Measurements from ENCODE around the gene SLC1A3.

The SLC1A3 gene

GRCh38 chr5:36600917-36601527, 5.4 kb upstream of the SLC1A3 start:
- no peak for DNase-seq

DNA sequence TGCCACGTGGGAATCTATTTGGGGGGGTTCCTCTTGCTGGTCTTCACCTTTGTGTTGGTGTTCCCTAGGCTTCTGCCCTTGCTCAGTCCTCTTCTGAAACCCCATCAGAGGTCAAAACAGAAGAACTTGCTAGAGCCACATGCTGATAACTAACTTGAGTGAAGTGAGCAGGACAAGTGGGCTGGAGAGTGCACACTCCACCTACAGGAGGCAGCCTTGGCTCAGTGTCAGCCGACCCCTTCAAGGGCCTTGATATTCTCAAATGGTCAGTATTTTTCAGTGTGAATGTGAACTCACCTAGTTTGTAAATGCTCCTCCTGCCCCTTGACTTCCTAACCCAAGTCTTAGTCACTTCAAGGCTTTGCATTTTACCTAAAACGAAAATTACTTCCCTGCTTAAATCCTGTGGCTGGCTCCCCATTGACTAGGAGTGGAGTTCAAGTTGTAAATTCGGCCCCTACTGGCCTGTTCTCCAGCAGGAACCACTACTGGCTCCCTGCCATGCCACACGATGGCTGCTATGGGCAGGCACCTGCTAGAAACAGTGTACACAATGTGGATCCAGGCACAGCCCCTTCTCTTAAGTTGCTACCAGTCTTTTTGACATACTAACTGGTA, 3.6 kb upstream of the SLC1A3 start:
- no peak for DNase-seq

DNA sequence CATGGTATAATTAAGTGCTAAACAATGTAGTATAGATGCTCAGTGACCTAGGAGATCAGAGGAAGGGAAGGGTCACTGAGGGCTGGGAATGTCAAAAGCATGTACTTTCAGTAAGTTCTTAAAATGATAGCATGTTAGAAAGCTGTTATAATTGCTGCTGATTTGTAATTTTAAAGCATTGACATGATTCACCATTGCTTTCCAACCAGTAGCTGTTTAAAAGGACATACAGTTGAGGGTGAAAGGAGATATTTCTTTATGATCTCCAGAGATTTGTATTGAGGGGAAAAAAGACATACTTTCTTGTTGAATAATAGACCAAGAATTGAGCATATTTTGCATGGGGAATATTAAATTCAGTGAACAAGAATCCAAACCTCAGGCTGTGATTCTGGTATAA, 1.2 kb upstream of the SLC1A3 start:
- DNase-seq = no peak

DNA sequence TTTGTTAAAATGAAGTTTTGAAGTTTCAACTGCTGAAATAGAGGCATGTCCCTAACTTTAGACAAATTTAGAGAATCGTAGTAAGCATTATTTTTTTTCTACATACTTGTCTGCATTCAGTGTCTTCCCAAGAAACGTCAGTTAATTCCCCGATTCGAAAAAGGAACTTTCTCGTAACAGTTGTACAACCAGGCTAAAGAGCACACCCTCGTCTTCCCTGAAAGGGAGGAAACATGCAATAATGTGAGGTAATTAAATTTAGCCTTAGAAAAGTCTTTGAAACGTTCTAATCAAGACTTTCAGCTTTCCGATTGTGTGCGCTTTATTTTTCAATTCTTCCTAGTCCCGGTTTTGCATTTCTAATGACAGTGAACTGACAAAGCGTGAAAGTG, 374 bp upstream of the SLC1A3 start:
- no peak for DNase-seq

DNA sequence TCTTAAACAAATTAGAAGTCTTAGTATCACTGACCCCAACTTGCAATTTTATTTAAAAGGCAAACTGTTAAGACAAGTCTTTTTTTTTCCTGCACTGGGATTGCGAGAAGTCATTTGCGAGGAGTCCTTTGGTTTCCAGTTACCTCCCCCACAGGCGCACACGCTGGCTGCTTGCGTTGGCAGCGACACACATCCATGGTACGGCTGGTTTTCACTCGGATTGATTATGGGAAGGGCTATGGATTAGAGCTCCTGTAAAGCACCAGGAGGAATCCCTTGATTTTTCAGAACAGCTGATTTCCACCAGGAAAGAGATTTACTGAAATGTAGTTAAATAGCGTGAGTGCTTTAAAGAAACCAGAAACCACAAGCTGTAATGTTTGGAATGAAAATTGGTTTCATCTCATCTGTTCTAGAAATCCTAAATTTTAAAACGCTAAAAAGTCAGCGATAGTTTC, 737 bp downstream of the SLC1A3 start:
- no peak for DNase-seq

DNA sequence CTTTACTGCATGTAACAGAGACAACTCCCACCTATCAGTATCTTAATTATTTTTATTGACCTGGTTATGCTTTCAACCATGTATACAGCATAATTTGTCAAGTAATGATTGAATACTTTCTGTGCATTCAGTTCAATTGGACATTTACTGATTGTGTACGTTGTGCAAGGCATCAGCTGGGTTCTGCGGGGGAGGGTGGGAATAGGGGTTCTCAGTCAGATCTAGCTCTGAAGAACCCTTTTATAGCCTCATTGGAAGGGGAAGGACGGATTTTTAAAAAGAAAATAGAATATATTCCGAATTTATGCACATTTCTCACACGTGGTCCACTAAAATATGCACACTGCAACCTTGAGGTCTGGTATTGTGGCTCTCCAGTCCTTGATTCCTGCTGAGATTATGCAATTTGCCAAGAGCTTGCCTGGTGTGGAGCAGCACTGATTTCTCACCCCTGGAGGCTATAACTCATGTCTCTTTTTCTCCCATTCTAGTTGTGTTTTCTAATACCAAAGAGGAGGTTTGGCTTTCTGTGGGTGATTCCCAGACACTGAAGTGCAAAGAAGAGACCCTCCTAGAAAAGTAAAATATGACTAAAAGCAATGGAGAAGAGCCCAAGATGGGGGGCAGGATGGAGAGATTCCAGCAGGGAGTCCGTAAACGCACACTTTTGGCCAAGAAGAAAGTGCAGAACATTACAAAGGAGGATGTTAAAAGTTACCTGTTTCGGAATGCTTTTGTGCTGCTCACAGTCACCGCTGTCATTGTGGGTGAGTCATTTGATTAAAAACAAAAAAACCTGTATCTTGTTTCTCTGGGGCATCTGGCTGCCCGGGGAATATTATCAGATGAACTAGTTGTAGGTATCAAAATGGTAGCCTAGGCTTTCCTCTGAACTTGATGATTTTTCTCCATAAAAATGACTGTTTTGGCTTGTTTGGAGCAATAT, 1.7 kb downstream of the SLC1A3 start:
- no peak for DNase-seq

DNA sequence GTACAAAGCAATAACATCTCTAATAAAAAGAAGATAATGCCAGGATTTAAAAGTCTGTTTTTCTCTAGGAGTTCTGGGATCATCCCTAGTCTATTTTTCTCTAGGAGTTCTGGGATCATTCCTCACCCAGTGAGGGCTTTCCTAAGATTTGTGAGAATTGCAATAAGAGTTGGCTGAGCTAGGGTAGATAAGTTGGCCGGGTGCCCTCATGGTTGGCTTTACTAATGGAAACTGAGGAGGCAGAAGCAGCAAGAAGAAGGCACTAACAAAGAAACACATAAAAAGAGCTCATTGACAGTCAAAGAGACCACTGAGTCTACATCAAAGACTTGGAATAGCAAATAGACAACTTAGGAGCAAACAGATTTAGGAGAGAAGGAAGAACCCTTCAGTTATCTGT, 4.2 kb downstream of the SLC1A3 start:
- no peak for DNase-seq

- DNase-seq = no peak
Measured at GRCh38 chr5:36611520-36612274, 5.3 kb downstream of the SLC1A3 start.

- DNase-seq = no peak
Measured at GRCh38 chr5:36613241-36613640, 6.8 kb downstream of the SLC1A3 start.

DNA sequence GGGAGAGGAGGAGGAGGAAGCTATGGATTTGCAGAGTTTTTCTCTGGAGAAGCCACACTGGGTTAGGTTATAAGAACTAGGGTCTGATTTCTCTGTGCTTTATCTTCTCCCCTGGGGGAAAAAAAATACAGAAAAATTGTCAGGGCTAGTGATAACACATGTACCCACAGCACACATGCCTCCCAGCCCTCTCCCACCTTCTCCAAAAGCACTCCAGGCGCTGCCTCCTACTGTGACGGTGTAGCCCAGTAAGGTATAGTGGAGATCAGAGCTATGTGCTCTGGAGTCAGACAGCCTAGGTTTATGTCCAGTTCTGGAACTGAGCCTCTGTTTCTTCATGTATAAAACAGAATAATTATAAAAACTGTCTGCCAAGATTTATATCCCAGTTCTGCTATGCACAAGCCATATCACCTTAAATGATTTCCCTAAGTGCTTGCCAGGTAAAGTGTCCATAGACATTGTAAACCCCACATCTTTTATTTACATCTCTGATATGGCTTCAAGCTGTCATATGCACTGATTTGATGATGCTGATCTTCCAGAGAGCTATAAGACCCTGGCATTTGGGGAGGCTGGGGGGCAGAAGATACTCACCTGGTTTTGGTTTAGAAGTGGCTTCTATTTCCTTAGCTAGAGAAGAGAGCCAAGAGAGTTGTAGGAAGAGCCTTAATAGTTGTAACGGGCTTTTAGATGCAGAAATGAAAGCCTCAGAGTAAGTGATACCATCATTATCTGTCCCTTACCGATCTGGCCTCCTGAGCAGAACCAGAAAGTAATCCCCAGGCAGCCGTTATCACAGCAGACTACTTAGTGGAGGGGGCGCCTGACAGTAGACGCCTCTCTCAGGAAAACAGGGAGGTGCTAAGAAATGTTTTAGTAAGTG, 7.6 kb downstream of the SLC1A3 start:
- no peak for DNase-seq

- no peak for DNase-seq
Measured at GRCh38 chr5:36614657-36615308, 8.4 kb downstream of the SLC1A3 start.

GRCh38 chr5:36619012-36619635, 12.7 kb downstream of the SLC1A3 start:
- DNase-seq = no peak

DNA sequence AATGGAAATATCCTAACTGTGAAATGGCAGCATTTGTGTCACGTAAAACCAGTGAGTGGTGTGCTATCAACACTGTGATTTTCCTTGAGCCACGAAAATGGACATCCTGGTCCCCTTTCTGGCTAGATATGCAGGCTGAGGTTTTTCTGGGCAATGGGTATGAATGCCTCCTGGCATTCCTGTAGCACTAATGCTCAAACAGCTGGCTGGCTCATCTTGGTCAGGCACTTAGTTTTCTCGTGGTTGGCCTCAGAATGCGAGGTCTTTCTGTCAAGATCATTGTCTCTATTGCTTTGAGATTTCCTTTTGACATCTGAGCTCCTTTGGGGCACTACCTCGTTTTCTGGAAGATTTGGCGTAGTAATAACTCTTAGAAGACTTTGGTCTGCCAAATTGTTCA, 15.6 kb downstream of the SLC1A3 start:
- no peak for DNase-seq

DNA sequence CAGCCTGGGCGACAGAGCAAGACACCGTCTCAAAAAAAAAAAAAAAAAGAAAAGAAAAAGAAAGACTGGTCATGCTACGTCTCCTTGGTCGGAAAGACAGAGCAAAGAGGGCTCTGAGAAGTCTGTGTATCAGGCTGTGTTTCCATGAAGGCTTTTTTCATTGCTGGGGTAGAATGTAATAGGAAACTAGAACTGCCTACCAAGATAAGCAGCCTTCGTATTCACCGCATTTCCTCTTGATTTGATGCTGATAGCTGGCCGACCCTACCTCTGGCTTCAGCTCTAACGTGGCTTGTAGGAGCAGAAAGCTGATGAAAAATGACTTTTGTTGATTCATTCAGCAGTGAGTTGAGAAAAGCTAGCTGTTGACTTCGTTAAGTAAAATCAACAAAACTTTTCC, 17.4 kb downstream of the SLC1A3 start:
- DNase-seq = no peak

- no peak for DNase-seq
Measured at GRCh38 chr5:36624277-36624676, 17.9 kb downstream of the SLC1A3 start.

DNA sequence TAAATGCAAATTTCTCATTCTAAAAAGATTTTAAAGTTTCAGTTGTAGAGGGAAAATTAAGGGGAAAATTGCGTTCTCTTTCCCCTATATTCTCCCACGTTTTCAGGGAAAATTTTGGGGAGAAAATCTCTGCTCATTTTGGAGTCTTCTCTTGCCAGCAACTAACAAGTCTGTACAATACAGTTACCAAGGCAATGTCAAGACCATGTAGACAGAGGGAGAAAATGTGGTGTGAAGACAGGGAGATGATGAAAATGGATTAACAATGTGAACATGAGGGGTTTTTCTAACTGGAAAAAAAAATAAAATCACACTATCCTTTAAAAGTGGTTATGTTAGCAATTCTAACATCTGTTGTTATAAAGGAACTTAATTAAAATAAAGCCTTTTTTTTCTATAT, 22.3 kb downstream of the SLC1A3 start:
- DNase-seq = no peak

DNA sequence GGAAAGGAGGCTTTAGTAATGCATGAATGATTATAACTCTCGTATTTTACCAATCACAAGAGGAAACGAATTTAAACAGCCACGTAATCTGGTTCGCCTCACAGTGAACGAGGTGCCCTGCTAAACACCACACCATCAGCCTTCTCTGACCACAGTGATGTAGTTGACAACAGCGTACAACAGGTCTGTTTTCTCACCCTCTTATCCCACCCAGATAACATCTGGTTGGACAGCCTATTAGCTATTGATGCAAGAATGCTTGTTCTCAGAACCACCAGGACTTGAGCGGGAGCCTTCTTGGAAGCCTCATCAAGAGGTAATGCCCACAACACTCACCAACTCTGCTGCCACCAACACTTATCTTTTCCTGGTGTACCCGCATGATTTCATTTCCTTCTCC, 23.3 kb downstream of the SLC1A3 start:
- DNase-seq = no peak

DNA sequence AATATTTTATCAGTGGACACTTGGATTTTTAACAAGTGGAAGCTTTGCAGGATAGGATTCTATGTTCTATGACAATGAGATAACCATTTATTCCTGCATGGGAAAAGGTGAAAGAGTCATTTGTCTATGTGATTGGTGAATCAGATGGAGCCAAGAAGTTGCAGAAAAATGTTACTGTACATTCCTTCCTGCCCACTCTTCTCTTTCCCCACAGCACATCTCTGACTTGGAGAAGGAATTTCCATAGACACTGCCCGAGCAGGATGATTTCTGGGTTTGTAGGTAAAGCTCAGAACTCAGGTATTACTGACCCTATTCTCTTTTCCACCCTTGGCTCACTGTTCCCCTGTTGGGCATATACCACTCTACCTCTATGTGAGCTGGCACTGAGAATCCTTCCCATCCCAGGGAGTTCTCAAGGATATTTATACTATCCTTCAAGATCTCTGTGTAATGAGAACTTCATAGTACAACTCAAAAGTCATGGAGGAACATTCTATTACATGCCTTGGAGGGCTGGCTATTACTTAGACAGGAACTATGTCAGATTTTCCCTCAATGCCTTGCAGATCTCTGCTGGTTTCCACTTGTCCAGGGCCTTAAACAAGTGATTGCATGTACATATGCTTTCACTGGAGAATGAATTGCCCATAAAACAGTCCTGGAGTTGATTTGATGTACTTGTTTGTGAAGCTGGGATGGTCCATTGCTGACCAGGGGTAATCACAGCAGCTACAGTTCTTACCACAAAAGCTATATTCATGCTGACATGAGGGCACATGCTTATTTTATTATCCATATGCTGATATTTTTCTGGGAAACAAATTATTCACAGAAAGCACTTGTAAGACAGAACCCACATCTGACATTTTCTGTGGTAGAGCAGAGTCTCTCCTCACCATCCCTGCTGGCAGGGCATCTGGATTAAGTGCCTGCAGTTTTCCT, 24.1 kb downstream of the SLC1A3 start:
- no peak for DNase-seq

DNA sequence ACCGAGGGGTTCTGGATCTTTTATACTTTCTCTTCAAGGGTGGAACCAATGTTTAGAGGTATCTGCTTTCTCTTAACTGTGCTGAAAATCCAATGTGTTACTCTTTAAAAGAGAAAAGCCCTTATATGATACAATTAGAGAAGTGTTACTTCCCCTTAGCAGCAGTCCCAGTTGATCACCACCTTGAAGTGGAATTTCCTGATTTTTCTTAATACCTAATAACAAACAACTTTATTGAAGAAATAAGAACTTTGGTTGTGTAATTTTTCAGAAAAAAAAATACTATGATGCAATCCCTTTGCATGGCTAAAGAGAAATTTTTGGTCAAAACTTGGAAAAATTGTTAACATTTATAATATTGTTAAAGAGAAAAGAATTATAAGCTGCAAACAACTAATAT, 24.7 kb downstream of the SLC1A3 start:
- DNase-seq = no peak

Measured in CD4-positive, alpha-beta T cell treated with Interleukin-6 for 4 hours (primary cell).